Measurements from ENCODE around the gene YPEL2. TPM values are rescaled to one million over a fixed set of nuclear protein-coding genes. Genes with fewer than 3 reads are reported as not detected.

The YPEL2 gene
- total RNA-seq, 1 experiment from 2014 or later, result 1.1 TPM

DNA sequence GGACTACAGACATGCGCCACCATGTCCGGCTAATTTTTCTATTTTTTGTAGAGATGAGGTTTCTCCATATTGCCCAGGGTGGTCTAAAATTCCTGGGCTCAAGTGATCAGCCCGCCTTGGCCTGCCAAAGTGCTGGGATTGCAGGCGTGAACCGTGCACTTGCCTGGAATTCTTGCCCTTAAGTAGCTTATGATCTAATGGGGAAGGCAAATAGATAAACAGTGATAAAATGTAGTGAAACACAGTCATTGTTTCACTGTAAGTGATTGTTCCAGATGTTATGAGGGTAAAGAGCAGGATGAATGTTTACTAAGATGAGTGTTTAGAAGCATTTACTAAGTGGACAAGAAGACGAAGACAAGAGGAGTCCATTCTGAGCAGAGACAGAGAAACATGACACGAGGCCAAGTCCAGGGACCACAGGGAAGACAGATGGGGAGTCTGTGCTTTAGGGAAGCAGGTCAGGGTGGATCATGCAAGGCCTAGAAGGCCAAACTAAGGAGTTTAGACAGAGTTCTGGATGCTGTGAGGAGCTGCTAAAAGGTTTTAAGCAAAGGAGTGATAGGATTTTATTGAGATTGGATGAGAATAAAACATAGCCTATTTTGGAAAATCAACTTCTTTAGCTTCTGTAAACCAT, 36.9 kb downstream of the YPEL2 start:
- POLR2A ChIA-PET, result no interaction called here
- ATAC-seq (no peak), DNase-seq (ENCODE audit: low read depth, low spot score) (no peak)
- H3K4me1 ChIP-seq (ENCODE audit: control insufficient read depth, insufficient read depth, low read length), result no peaks in the 10 kb centered on the region
- H3K27me3 ChIP-seq (ENCODE audit: control insufficient read depth, insufficient read depth, low read length), result no peaks in the 10 kb centered on the region
- CTCF ChIA-PET, result no interaction called here
- in situ Hi-C loops (cut with HindIII; ENCODE audit: low pct_unique_long_range_greater_than_20kb, low sequenced_read_pairs), result no loop called here
- TF ChIP-seq, protein P1, sequence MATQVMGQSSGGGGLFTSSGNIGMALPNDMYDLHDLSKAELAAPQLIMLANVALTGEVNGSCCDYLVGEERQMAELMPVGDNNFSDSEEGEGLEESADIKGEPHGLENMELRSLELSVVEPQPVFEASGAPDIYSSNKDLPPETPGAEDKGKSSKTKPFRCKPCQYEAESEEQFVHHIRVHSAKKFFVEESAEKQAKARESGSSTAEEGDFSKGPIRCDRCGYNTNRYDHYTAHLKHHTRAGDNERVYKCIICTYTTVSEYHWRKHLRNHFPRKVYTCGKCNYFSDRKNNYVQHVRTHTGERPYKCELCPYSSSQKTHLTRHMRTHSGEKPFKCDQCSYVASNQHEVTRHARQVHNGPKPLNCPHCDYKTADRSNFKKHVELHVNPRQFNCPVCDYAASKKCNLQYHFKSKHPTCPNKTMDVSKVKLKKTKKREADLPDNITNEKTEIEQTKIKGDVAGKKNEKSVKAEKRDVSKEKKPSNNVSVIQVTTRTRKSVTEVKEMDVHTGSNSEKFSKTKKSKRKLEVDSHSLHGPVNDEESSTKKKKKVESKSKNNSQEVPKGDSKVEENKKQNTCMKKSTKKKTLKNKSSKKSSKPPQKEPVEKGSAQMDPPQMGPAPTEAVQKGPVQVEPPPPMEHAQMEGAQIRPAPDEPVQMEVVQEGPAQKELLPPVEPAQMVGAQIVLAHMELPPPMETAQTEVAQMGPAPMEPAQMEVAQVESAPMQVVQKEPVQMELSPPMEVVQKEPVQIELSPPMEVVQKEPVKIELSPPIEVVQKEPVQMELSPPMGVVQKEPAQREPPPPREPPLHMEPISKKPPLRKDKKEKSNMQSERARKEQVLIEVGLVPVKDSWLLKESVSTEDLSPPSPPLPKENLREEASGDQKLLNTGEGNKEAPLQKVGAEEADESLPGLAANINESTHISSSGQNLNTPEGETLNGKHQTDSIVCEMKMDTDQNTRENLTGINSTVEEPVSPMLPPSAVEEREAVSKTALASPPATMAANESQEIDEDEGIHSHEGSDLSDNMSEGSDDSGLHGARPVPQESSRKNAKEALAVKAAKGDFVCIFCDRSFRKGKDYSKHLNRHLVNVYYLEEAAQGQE (IDR thresholded peaks at IDR 0.05; ENCODE audit: insufficient read depth in 1 of 2, low read depth in 2 of 2, low read length in 1 of 2), result no peak
- intact Hi-C loops (cut with micrococcal nuclease; ENCODE audit: unreplicated experiment), result no loop called here
- H3K4me3 ChIP-seq (ENCODE audit: low read depth in 2 of 2, low read length in 2 of 2), result no peak overlapping the region
- H3K9me3 ChIP-seq (ENCODE audit: control insufficient read depth, insufficient read depth, low read depth, low read length), result no peaks in the 10 kb centered on the region
- H3K27ac ChIP-seq (ENCODE audit: low read length), result no peak overlapping the region
- no peaks in the 10 kb centered on the region for H3K36me3 ChIP-seq (ENCODE audit: control insufficient read depth, insufficient read depth, low read length)
- no TSS peak for BruUV-seq (replicated peaks)

DNA sequence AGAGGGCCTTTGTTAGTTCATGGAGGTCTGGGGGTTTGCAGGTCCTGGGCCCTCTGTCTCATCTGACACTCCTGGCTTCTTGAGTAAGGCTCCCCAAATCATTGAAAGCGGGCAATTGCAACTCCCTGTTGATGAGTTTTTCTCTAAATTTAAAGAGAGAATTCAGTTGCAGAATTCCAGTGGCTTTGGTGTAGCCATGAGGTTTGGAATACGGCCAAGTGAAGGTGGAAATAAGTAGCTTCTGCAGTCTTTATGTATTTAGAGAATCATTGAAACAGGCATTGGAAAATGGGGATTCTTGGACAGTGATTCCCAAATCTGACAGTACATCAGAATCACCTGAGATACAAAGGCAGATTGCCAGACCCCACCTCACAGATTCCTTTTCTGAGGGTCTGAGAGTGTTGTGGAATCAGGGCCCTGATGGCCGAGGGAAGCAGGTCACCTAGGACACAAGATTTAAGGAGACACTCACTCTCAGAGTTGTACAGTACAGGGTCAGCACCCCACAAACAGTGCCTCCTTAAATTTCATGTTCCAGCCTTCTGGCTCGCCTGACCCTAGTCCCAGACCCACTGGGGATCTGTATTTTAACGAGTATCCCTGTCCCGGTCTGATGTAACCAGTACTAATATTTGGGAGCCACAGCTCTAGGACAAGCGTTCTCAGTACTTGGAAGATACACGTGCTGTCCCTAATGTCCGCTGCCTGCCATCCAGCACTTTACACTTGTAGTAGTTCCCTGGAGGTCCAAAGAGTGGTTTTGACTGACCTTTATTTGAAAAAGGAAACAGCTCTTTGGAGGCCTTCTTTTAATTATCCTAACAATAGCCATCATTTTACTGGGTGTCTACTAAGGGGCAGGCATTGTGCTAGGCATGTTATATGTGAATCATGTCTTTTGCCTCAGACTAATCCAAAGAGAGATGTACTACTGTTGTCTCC, 37.8 kb downstream of the YPEL2 start:
- ChIA-PET POLR2A (no interaction called here), CTCF (no interaction called here)
- Histone ChIP-seq H3K27ac (ENCODE audit: low read length) (no peak overlapping the region), H3K9me3 (ENCODE audit: control insufficient read depth, insufficient read depth, low read depth, low read length) (no peaks in the 10 kb centered on the region), H3K27me3 (ENCODE audit: control insufficient read depth, insufficient read depth, low read length) (no peaks in the 10 kb centered on the region), H3K4me1 (ENCODE audit: control insufficient read depth, insufficient read depth, low read length) (no peaks in the 10 kb centered on the region), H3K4me3 (ENCODE audit: low read depth in 2 of 2, low read length in 2 of 2) (no peak overlapping the region), H3K36me3 (ENCODE audit: control insufficient read depth, insufficient read depth, low read length) (no peaks in the 10 kb centered on the region)
- BruUV-seq (replicated peaks), result no TSS peak
- no peak for DNase-seq (ENCODE audit: low read depth, low spot score)
- ATAC-seq, result no peak
- intact Hi-C loops (cut with micrococcal nuclease; ENCODE audit: unreplicated experiment) (no loop called here), in situ Hi-C loops (cut with HindIII; ENCODE audit: low pct_unique_long_range_greater_than_20kb, low sequenced_read_pairs) (no loop called here)
- TF ChIP-seq POLR2AphosphoS5 (IDR thresholded peaks at IDR 0.05; ENCODE audit: low read depth, low read length) (no peak), SIN3A (IDR thresholded peaks at IDR 0.05; ENCODE audit: borderline replicate concordance, insufficient read depth, low read depth, low read length) (no peak), TCF7L2 (IDR thresholded peaks at IDR 0.05; ENCODE audit: low read depth, low read length) (no peak)
- TF ChIP-seq, protein P1 (IDR thresholded peaks at IDR 0.05; ENCODE audit: insufficient read depth in 1 of 2, low read depth in 2 of 2, low read length in 1 of 2), result no peak
- TF ChIP-seq, protein P2, sequence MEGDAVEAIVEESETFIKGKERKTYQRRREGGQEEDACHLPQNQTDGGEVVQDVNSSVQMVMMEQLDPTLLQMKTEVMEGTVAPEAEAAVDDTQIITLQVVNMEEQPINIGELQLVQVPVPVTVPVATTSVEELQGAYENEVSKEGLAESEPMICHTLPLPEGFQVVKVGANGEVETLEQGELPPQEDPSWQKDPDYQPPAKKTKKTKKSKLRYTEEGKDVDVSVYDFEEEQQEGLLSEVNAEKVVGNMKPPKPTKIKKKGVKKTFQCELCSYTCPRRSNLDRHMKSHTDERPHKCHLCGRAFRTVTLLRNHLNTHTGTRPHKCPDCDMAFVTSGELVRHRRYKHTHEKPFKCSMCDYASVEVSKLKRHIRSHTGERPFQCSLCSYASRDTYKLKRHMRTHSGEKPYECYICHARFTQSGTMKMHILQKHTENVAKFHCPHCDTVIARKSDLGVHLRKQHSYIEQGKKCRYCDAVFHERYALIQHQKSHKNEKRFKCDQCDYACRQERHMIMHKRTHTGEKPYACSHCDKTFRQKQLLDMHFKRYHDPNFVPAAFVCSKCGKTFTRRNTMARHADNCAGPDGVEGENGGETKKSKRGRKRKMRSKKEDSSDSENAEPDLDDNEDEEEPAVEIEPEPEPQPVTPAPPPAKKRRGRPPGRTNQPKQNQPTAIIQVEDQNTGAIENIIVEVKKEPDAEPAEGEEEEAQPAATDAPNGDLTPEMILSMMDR (IDR thresholded peaks at IDR 0.05), result no peak

Data from Panc1 (cell line).